ENCODE results near the gene NUMBL. TPM values are rescaled to one million over a fixed set of nuclear protein-coding genes. Genes with fewer than 3 reads are reported as not detected.

Gene NUMBL
- total and polyA plus RNA-seq, 2 of the 13 experiments (the other 11 are each of a cell fraction or from before 2014, with no cell fraction given): 0.49 to 2.3 TPM

DNA sequence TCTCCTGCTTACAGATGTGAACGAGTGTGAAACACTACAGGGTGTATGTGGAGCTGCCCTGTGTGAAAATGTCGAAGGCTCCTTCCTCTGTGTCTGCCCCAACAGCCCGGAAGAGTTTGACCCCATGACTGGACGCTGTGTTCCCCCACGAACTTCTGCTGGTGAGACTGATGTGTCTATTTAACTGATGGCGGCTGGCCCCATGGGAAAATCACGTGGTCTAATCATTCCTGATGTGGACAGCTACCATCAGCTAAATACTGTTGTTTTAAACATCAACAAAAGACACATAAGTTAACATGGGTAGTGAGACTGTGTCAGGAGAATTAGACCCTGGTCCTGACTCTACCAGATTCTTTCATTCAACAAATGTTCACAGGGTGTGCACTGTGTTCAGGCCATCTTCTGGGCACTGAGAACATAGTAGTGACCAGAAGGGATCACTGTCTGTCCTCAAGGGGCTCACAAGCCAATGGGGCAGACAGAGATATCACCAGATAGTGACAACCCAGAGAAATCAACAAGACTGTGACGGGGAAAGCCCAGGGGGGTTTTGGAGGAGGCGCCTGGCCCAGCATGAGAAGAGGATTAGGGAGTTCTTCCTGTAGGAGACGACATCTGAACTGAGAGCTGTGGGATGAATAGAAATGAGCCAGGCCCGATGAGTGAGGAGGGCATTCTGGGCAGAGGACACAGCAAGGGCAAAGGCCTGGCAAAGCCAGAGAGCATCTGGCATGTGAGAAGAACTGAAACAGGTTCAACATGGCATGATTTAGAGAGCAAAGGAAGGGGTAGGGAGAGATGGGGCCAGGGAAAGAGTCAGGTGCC lies 70.9 kb downstream of the NUMBL start:
- CTCF ChIA-PET (ENCODE audit: low intra/inter-chr PET ratio, low total read pairs): interaction anchor here (1.0 kb wide), 1 partner anchor 35 kb away, joined by 3 read pairs; no protein-coding TSS in a partner anchor
- H3K27ac ChIP-seq (ENCODE audit: extremely low read length, insufficient read depth, low read length): no peak overlapping the region
- no peaks in the 10 kb centered on the region for H3K36me3 ChIP-seq (replicated peaks in 1 of 2; ENCODE audit: control insufficient read depth in 1 of 2, insufficient read depth in 2 of 2, low read length in 2 of 2)
- no peak overlapping the region for H3K9ac ChIP-seq (ENCODE audit: insufficient read depth, low read depth, low read length)
- FAIRE-seq (no peak), ATAC-seq (no peak), DNase-seq (ENCODE audit: low spot score) (no peak)
- no peak overlapping the region for H2AFZ ChIP-seq (ENCODE audit: low read length)
- no TSS peak for BruUV-seq (replicated peaks)
- H4K20me1 ChIP-seq (ENCODE audit: insufficient read depth, low read length): no peaks in the 10 kb centered on the region
- in situ Hi-C loops (cut with HindIII; ENCODE audit: extremely low pct_ligation_motif_present, low pct_unique_long_range_greater_than_20kb): no loop called here
- H3K4me2 ChIP-seq (ENCODE audit: low read depth, low read length): no peak overlapping the region
- peaks cover 10% of the 10 kb centered on the region for H3K4me1 ChIP-seq (ENCODE audit: insufficient read depth, low read length)
- 38% methylated on average over 11 of the region's 11 CpGs for WGBS (ENCODE audit: low lambda C conversion rate)
- intact Hi-C loops (cut with micrococcal nuclease; ENCODE audit: unreplicated experiment): no loop called here
- H3K9me3 ChIP-seq (ENCODE audit: low read length): no peaks in the 10 kb centered on the region
- H3K79me2 ChIP-seq (ENCODE audit: insufficient read depth, low read length): no peaks in the 10 kb centered on the region
- no peak for TF ChIP-seq ZFP90 (CRISPR knock-in tag; IDR thresholded peaks at IDR 0.05; ENCODE audit: borderline replicate concordance)
- TF ChIP-seq, protein P1, sequence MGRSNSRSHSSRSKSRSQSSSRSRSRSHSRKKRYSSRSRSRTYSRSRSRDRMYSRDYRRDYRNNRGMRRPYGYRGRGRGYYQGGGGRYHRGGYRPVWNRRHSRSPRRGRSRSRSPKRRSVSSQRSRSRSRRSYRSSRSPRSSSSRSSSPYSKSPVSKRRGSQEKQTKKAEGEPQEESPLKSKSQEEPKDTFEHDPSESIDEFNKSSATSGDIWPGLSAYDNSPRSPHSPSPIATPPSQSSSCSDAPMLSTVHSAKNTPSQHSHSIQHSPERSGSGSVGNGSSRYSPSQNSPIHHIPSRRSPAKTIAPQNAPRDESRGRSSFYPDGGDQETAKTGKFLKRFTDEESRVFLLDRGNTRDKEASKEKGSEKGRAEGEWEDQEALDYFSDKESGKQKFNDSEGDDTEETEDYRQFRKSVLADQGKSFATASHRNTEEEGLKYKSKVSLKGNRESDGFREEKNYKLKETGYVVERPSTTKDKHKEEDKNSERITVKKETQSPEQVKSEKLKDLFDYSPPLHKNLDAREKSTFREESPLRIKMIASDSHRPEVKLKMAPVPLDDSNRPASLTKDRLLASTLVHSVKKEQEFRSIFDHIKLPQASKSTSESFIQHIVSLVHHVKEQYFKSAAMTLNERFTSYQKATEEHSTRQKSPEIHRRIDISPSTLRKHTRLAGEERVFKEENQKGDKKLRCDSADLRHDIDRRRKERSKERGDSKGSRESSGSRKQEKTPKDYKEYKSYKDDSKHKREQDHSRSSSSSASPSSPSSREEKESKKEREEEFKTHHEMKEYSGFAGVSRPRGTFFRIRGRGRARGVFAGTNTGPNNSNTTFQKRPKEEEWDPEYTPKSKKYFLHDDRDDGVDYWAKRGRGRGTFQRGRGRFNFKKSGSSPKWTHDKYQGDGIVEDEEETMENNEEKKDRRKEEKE (IDR thresholded peaks at IDR 0.05): no peak
- TF ChIP-seq ZSCAN30 (CRISPR knock-in tag; IDR thresholded peaks at IDR 0.05): 0 out of 2 replicates have a peak, but pooled peaks have one; percentile 40
- H3K4me3 ChIP-seq (replicated peaks in 1 of 3; ENCODE audit: insufficient read depth in 1 of 3, low read depth in 2 of 3, low read length in 3 of 3): no peak overlapping the region
- peaks cover 0 to under 1% of the 10 kb centered on the region in 2 experiments; a peak in 3 of 5 replicates for H3K27me3 ChIP-seq (ENCODE audit: control insufficient read depth in 1 of 2, insufficient read depth in 2 of 2, low read length in 2 of 2)
- POLR2A ChIA-PET: no interaction called here

DNA sequence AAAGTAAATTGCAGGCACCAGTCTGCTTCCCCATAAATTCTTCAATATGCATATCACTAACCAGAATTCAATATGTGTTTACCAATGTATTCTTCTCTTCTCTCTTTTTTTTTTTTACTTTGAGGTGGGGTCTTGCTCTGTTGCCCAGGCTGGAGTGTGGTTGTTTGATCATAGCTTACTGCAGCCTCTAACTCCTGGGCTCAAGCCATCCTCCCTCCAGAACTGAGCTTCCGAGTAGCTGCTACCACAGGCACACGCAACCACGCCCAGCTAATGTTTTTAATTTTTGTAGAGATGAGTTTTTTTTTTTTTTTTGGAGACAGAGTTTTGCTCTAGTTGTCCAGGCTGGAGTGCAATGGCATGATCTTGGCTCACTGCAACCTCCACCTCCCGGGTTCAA lies 72.5 kb downstream of the NUMBL start:
- WGBS (ENCODE audit: low lambda C conversion rate): 86% methylated on average over 4 of the region's 4 CpGs
- no peak overlapping the region for H3K9ac ChIP-seq (ENCODE audit: insufficient read depth, low read depth, low read length)

More for the DNA sequence above, 72.5 kb downstream of the NUMBL start:
- H2AFZ ChIP-seq (ENCODE audit: low read length): no peak overlapping the region
- ATAC-seq: no peak
- H3K4me3 ChIP-seq (replicated peaks in 1 of 3; ENCODE audit: insufficient read depth in 1 of 3, low read depth in 2 of 3, low read length in 3 of 3): no peak overlapping the region
- ChIA-PET CTCF (ENCODE audit: low intra/inter-chr PET ratio, low total read pairs) (no interaction called here), POLR2A (no interaction called here)
- no peak for FAIRE-seq
- no peak for DNase-seq (ENCODE audit: low spot score)
- intact Hi-C loops (cut with micrococcal nuclease; ENCODE audit: unreplicated experiment) (no loop called here), in situ Hi-C loops (cut with HindIII; ENCODE audit: extremely low pct_ligation_motif_present, low pct_unique_long_range_greater_than_20kb) (no loop called here)
- H3K9me3 ChIP-seq (ENCODE audit: low read length): no peaks in the 10 kb centered on the region
- no TSS peak for BruUV-seq (replicated peaks)
- peaks cover 16% of the 10 kb centered on the region; the same call in 1 of the 2 replicates for H3K4me1 ChIP-seq (ENCODE audit: insufficient read depth, low read length)
- peaks cover 0 to 17% of the 10 kb centered on the region in 2 experiments; a peak in 3 of 5 replicates for H3K27me3 ChIP-seq (ENCODE audit: control insufficient read depth in 1 of 2, insufficient read depth in 2 of 2, low read length in 2 of 2)
- no peaks in the 10 kb centered on the region for H3K36me3 ChIP-seq (replicated peaks in 1 of 2; ENCODE audit: control insufficient read depth in 1 of 2, insufficient read depth in 2 of 2, low read length in 2 of 2)
- H3K27ac ChIP-seq (ENCODE audit: extremely low read length, insufficient read depth, low read length): no peak overlapping the region
- H3K4me2 ChIP-seq (ENCODE audit: low read depth, low read length): no peak overlapping the region
- no peaks in the 10 kb centered on the region for H4K20me1 ChIP-seq (ENCODE audit: insufficient read depth, low read length)
- H3K79me2 ChIP-seq (ENCODE audit: insufficient read depth, low read length): no peaks in the 10 kb centered on the region
- no peak for TF ChIP-seq NR1H2 (CRISPR knock-in tag; IDR thresholded peaks at IDR 0.05; ENCODE audit: borderline replicate concordance, low read depth)
- no peak for TF ChIP-seq GPN1 (CRISPR knock-in tag; IDR thresholded peaks at IDR 0.05; ENCODE audit: borderline replicate concordance)
- no peak for TF ChIP-seq KLF6 (CRISPR knock-in tag; IDR thresholded peaks at IDR 0.05)

Data from HepG2 (cell line).